Stimulated activated naive CD4-positive, alpha-beta T cell treated with Interleukin-2 at 50 U/mL for 16 hours (primary cell): ENCODE data around the gene E2F3.
A peak's percentile ranks its signal among the peaks of the same experiment; 100 is the strongest.

Source experiments
- DNase-seq: peaks from one replicate; lab custom pipeline; 2025; lab: John Stamatoyannopoulos, UW

Gene E2F3

DNA sequence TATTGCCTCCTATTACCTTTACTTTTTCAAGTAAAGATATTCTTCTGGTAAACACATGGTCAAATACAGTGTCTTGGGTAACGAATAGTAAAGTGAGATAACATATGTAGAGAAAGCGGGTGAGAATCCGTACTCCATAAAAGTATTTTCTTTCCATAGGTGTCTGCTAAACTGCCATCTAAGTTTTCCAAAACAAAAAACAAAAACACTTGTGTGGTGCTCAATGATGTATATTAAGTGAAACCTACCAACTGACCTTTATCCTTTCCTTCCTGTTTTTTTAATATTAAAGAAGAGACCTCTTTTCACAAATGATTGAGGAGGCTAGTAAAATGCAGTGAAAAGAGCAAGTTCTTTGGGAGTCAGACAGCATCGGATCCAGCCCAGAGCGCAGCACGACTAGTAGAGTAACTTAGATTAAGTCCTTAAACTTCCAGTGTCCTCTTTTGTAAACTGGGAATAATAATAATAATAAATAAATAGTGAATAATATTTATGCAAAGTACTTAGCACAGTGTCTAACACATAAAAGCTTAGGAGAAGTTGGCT lies 132.1 kb downstream of the E2F3 start:
- no peak for DNase-seq

DNA sequence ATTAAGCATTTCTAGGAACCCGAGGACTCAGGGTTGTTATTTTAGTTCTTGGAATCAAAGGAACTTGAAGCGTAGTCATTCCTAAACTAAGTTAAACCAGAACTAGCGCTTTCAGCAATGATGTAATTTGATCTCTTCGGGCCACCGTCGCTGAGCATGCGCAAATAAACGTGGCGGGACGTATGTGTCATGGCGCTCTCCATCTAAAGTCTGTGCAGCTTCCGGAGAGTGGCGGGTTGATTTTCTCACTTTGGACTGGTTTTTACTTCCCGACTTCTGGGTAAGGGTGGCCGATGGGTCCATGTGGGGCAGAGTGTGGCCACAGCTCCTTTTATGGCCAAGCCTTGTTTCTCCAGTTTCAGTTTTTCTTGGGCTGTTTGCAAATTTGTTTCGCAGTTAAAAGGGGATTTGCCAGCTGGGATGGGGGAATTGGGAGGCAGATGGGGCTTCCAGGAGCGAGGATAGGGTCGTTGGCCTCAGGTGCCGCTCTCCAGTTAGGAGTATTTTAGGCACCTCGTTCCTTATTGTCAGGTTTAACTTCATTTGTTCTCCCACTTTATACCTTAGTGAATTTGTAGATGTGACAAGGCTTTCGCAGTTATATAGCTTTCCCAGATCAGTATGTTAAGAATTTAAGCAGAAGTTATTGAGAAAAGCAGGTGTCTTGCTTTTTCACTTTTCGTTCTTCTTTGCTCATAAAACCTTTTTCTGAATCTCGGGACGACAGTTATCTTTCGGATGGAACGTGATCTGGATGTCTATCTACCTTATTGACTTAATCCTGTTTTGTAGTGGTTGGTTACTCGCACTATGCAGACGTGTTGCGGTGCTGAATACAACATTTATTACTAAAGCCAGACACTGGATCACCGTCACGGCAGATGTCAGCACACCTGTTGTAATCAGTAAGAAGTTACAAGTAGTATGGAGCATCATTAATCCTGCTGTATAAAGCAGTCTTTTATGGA lies 132.9 kb downstream of the E2F3 start, which contains the start of gene CDKAL1:
CDKAL1 (plus strand) TSS at position 163 of the 968 bp plus-strand sequence. CDS start 11,894 bp downstream, outside the sequence.
- DNase-seq = peak; percentile 88

DNA sequence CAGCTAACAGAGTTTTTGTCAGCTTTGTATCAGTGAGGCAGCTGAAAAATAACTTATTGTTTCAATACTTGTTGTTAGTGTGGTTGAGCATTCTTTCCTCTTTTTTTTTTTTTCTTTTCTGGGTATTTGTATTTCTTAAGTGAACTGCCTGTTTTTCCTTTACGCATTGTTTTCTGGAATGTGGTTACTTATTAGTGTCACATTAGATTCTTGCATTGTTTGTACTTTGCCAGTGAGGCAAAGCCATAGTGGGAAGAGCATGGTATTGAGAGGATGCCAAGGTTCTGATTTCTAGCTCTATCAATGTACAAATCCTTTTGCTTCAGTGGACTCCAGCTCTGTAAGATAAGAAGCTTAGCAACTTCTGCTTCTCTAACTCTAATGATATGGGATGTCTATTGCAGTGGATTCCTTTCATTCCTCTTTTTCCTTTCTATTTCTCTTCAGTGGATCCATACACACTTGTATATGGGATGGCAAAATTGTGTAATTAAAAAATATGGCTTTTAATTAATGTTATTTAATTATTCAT lies 136.5 kb downstream of the E2F3 start:
- DNase-seq = no peak

DNA sequence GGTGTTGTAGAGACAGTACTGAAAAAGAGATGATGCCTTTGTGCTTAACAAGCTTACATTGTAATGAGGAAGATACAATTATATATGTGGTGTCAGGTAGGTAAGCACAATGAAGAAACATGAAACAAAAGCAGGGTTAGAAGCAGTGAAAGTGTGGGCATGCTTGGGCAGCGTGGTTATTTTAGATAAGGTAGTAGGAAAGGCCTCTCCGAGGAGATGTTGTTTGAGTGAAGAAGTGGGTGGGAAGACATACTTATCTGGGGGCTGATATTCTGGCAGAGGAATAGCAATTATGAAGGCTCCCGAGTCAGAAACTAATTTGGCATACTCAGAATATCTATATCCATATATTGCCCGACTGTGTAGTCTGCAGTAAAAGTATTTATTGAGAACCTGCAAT lies 137.2 kb downstream of the E2F3 start:
- no peak for DNase-seq

DNA sequence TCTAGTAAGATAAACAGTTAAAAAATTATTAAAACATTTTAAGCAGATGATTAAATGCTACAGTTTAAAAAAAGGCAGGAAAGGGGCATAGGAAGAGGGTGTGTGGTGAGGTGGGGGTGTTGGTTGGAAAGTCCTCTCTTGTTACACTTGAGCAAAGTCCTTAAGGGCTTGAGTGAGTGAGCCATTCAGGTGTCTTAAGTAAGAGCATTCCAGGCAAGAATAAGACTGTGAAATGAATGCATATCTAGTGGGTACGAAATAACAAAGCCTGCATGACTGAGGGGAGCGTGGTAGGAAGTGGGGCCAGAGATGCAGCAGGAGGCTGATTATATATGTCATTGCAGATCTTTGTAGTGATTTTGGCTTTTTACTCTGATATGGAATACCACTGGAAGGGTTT lies 137.7 kb downstream of the E2F3 start:
- DNase-seq = no peak

DNA sequence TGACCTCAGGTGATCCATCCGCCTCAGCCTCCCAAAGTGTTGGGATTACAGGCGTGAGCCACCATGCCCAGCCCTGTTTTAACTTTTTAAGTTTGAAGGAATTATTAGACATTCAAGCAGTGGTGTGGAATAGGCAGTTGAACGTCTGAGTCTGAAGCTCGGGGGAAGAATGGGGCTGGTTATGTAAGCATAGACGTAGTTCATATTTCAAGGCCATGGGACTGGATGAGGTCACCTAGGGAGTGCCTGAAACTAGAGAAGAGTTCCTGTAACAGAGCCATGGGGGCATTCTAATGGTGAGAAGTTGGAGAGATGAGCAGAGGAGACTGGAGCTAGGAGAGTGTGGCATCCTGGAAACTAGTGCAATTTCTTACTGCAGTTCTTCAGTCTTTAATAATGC lies 139.0 kb downstream of the E2F3 start:
- DNase-seq = no peak

DNA sequence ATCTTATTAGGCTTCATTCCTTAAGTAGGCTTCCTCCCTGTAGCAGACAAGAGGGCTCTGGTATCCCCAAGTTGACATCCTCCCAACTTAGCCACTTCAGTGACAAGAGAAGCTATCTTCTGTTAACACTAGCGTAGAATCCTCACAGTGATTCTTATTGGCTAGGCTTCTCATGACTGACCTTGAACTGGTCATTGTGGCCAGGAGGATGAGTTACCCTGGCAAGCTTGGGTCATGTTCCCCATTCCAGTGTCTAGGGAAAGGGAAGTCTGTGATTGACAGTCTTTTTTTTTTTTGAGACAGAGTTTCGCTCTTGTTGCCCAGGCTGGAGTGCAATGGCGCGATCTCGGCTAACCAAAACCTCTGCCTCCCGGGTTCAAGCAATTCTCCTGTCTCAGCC lies 139.7 kb downstream of the E2F3 start:
- DNase-seq = no peak

DNA sequence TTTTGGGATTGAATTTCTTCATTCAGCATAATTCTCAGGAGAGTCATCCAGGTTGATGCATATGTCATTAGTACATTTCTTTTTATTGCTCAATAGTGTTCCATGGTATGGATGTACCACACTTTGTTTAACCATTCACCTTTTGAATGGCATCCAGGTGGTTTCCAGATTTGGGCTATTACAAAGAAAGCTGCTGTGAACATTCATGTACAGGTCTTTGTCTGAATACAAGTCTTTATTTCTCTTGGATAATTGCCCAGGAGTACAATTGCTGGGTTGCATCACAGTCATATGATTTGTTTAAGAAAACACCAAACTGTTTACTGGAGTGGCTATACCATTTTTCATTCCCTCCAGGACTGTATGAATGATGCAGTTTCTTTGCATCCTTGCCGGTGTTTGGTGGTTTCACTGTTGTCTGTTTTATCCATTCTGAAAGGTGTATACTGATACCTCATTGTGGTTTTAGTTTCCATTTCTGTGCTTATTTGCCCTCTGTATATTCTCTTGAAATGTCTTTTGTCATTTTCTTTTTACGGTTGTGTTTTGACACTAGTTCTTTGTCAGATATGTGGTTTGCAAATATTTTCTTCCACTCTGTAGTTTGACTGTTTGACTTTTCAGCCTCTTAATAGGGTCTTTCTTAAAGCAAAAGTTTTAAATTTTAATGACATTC lies 141.4 kb downstream of the E2F3 start:
- no peak for DNase-seq
